GM23338 (cell line): Measurements from ENCODE around the gene RGS7. TPM values are rescaled to one million over a fixed set of nuclear protein-coding genes. Genes with fewer than 3 reads are reported as not detected.

Experiments used
- ATAC-seq: fragments of 200-7000 bp; cut with Tn5 transposase; 3 replicates; pipeline ENCODE4 v1.9.1; 2020
- DNase-seq: peaks from one replicate; pipeline ENCODE4 v3.0.0-alpha.2; 2015; ENCODE audit warnings: low spot score
- H2AFZ ChIP-seq: fragments of 200-600 bp; sonication (generic); 2 replicates; pipeline ENCODE4 v1.8.0; 2016; ENCODE audit warnings: antibody characterized with exemption, mild to moderate bottlenecking, moderate library complexity
- H3F3A ChIP-seq: fragments of 200-600 bp; sonication (generic); replicated peaks from 2 replicates; pipeline ENCODE4 v1.8.0; 2017; ENCODE audit warnings: antibody characterized with exemption, mixed run types, low read depth
- H3K27ac ChIP-seq: fragments of 200-600 bp; sonication (generic); 2 replicates; pipeline ENCODE4 v1.6.1; 2016; ENCODE audit warnings: low read depth
- H3K27me3 ChIP-seq: fragments of 200-600 bp; sonication (generic); 2 replicates; pipeline ENCODE4 v1.8.0; 2016; ENCODE audit warnings: mild to moderate bottlenecking, mixed run types, moderate library complexity; ENCODE audit not compliant: insufficient read depth
- H3K36me3 ChIP-seq: fragments of 200-600 bp; sonication (generic); 2 replicates; pipeline ENCODE4 v1.8.0; 2016; ENCODE audit warnings: mild to moderate bottlenecking; ENCODE audit not compliant: insufficient read depth
- H3K4me1 ChIP-seq: fragments of 200-600 bp; sonication (generic); 2 replicates; pipeline ENCODE4 v1.8.0; 2016; ENCODE audit warnings: mild to moderate bottlenecking, moderate library complexity; ENCODE audit not compliant: insufficient read depth
- H3K4me2 ChIP-seq: fragments of 200-600 bp; sonication (generic); 2 replicates; pipeline ENCODE4 v1.7.1; 2017; ENCODE audit warnings: mixed run types
- H3K4me3 ChIP-seq: fragments of 200-600 bp; sonication (generic); 2 replicates; pipeline ENCODE4 v1.6.1; 2016; ENCODE audit warnings: mixed run types
- H3K79me2 ChIP-seq: fragments of 200-600 bp; sonication (generic); replicated peaks from 2 replicates; pipeline ENCODE4 v1.8.0; 2017; ENCODE audit warnings: mild to moderate bottlenecking; ENCODE audit not compliant: insufficient read depth
- H3K9me2 ChIP-seq: fragments of 200-600 bp; sonication (generic); 2 replicates; pipeline ENCODE4 v1.8.0; 2017; ENCODE audit not compliant: insufficient read depth
- H4K20me1 ChIP-seq: fragments of 200-600 bp; sonication (generic); replicated peaks from 2 replicates; pipeline ENCODE4 v1.8.0; 2017; ENCODE audit warnings: mild to moderate bottlenecking; ENCODE audit not compliant: insufficient read depth
- H3K27ac Mint-ChIP-seq: 2 replicates; pipeline ENCODE4 v1.8.0; 2020; ENCODE audit warnings: inconsistent platforms, mild to moderate bottlenecking, moderate library complexity, mixed read lengths
- H3K27me3 Mint-ChIP-seq: 3 replicates; pipeline ENCODE4 v1.8.0; 2022; ENCODE audit warnings: low read depth, mild to moderate bottlenecking, moderate library complexity, mixed read lengths, inconsistent platforms; ENCODE audit not compliant: insufficient read depth, poor library complexity
- H3K36me3 Mint-ChIP-seq: 3 replicates; pipeline ENCODE4 v1.8.0; 2021; ENCODE audit warnings: low read depth, mild to moderate bottlenecking, inconsistent platforms, moderate library complexity, mixed read lengths
- H3K4me1 Mint-ChIP-seq: 3 replicates; pipeline ENCODE4 v1.8.0; 2020; ENCODE audit warnings: mild to moderate bottlenecking, inconsistent platforms, mixed read lengths
- H3K4me3 Mint-ChIP-seq: 3 replicates; pipeline ENCODE4 v1.8.0; 2021; ENCODE audit warnings: moderate library complexity, mild to moderate bottlenecking, inconsistent platforms, mixed read lengths
- H3K9me3 Mint-ChIP-seq: 3 replicates; pipeline ENCODE4 v1.8.0; 2020; ENCODE audit warnings: moderate library complexity, mild to moderate bottlenecking, inconsistent platforms, mixed read lengths
- CREB1 ChIP-seq: fragments of 250-450 bp; sonication (Bioruptor Pico); IDR thresholded peaks from 2 replicates; pipeline ENCODE4 v1.5.0; 2020; ENCODE audit warnings: low read depth, mild to moderate bottlenecking, moderate library complexity
- CTCF ChIP-seq, 2 experiments: fragments of 200-600 bp in 1 of 2; sonication (generic) in 1 of 2; conservative IDR thresholded peaks; 2 replicates each; pipeline versions ENCODE4 v1.5.1 to v1.6.1; 2016 to 2017; ENCODE audit warnings: antibody characterized with exemption in 2 of 2, low read depth in 2 of 2, mild to moderate bottlenecking in 2 of 2, moderate library complexity in 1 of 2
- ETS1 ChIP-seq: IDR thresholded peaks from 2 replicates; pipeline ENCODE4 v1.6.1; 2016; ENCODE audit warnings: antibody characterized with exemption
- EZH2 ChIP-seq: fragments of 200-600 bp; sonication (generic); IDR thresholded peaks from one replicate; pipeline ENCODE4 v1.8.0; 2017; ENCODE audit warnings: antibody characterized with exemption, mild to moderate bottlenecking, low read depth; ENCODE audit not compliant: unreplicated experiment
- EZH2phosphoT487 ChIP-seq: fragments of 200-600 bp; sonication (generic); IDR thresholded peaks from one replicate; pipeline ENCODE4 v1.8.1; 2018; ENCODE audit warnings: antibody characterized with exemption; ENCODE audit not compliant: unreplicated experiment
- JUNB ChIP-seq: IDR thresholded peaks from one replicate; pipeline ENCODE4 v1.6.1; 2016; ENCODE audit warnings: antibody characterized with exemption; ENCODE audit not compliant: unreplicated experiment
- NANOG ChIP-seq: IDR thresholded peaks from 2 replicates; pipeline ENCODE4 v1.6.1; 2016; ENCODE audit warnings: antibody characterized with exemption, borderline replicate concordance
- POLR2AphosphoS5 ChIP-seq: IDR thresholded peaks from 2 replicates; pipeline ENCODE4 v1.6.1; 2016; ENCODE audit warnings: antibody characterized with exemption, low read depth
- REST ChIP-seq: IDR thresholded peaks from one replicate; pipeline ENCODE4 v1.6.1; 2018; ENCODE audit warnings: antibody characterized with exemption; ENCODE audit not compliant: unreplicated experiment
- STAT1 ChIP-seq: IDR thresholded peaks from one replicate; pipeline ENCODE4 v1.6.1; 2016; ENCODE audit warnings: antibody characterized with exemption; ENCODE audit not compliant: unreplicated experiment
- ZNF114 ChIP-seq: fragments of 250-450 bp; sonication (Bioruptor Pico); IDR thresholded peaks from 2 replicates; pipeline ENCODE4 v1.5.0; 2020; ENCODE audit warnings: mild to moderate bottlenecking, moderate library complexity
- ZNF331 ChIP-seq: fragments of 250-450 bp; sonication (Bioruptor Pico); IDR thresholded peaks from 2 replicates; pipeline ENCODE4 v1.5.0; 2020; ENCODE audit warnings: low read depth, mild to moderate bottlenecking, moderate library complexity
- ZNF462 ChIP-seq: fragments of 250-450 bp; sonication (Bioruptor Pico); IDR thresholded peaks from 2 replicates; pipeline ENCODE4 v1.5.0; 2020; ENCODE audit warnings: mild to moderate bottlenecking, moderate library complexity
- polyA plus RNA-seq: library from polyadenylated mRNA; unstranded; fragments of >200 nt; fragmentation: Nextera tagmentation; extraction: Ambion mirVana; gene quantifications from 2 replicates; pipeline ENCODE4 v1.2.1, GENCODE V29; 2016
- total RNA-seq: library from RNA; depleted of rRNA; stranded (reverse); fragments of >200 nt; shearing (Covaris generic); gene quantifications from 2 replicates; pipeline ENCODE4 v1.2.3, GENCODE V29; 2014

Gene RGS7
- total and polyA plus RNA-seq, 2 experiments from 2014 or later: 2.0 to 2.2 TPM

- TF ChIP-seq REST (no peak), EZH2 (no peak), POLR2AphosphoS5 (no peak)
Measured at GRCh38 chr1:240801442-240801841, 555.6 kb downstream of the RGS7 start (continued).

GRCh38 chr1:240800291-240800690, 556.7 kb downstream of the RGS7 start:
- Histone ChIP-seq H3K36me3 (no peaks in the 10 kb centered on the region), H4K20me1 (no peaks in the 10 kb centered on the region), H3K4me2 (no peak overlapping the region), H3K4me3 (no peak overlapping the region), H3K27ac (no peak overlapping the region), H3K27me3 (no peaks in the 10 kb centered on the region), H3K4me1 (no peaks in the 10 kb centered on the region), H3F3A (no peaks in the 10 kb centered on the region), H2AFZ (no peak overlapping the region), H3K79me2 (no peaks in the 10 kb centered on the region), H3K9me2 (no peaks in the 10 kb centered on the region; the same call in 1 of the 2 replicates)
- Mint-ChIP-seq H3K4me3 (no peak overlapping the region), H3K4me1 (no peaks in the 10 kb centered on the region), H3K27me3 (no peaks in the 10 kb centered on the region), H3K36me3 (no peaks in the 10 kb centered on the region), H3K27ac (no peak overlapping the region), H3K9me3 (no peaks in the 10 kb centered on the region)
- ATAC-seq: no peak
- DNase-seq: no peak
- no peak for TF ChIP-seq ETS1
- TF ChIP-seq EZH2phosphoT487: no peak
- no peak for TF ChIP-seq NANOG
- no peak for TF ChIP-seq EZH2
- no peak for TF ChIP-seq JUNB
- no peak for TF ChIP-seq CTCF (conservative IDR thresholded peaks at IDR 0.05; ENCODE audit: low read depth in 2 of 2)
- no peak for TF ChIP-seq POLR2AphosphoS5
- no peak for TF ChIP-seq CREB1 (CRISPR knock-in tag)
- no peak for TF ChIP-seq STAT1
- no peak for TF ChIP-seq ZNF462 (CRISPR knock-in tag)
- no peak for TF ChIP-seq ZNF114 (CRISPR knock-in tag)
- TF ChIP-seq ZNF331 (CRISPR knock-in tag): no peak
